H9 (cell line): ENCODE data around the gene LYVE1. TPM values are rescaled to one million over a fixed set of nuclear protein-coding genes. Genes with fewer than 3 reads are reported as not detected.

Experiments
- DNase-seq: peaks from one replicate; pipeline ENCODE4 v3.0.0-alpha.2; 2017
- H2AFZ ChIP-seq: one replicate; pipeline ENCODE4 v1.6.1; 2013; ENCODE audit warnings: mild to moderate bottlenecking, low read length, control low read depth, moderate library complexity
- H2AK5ac ChIP-seq: 2 replicates; pipeline ENCODE4 v1.6.1; 2013; ENCODE audit warnings: low read length, control low read depth, mixed read lengths; ENCODE audit not compliant: insufficient read length
- H2BK120ac ChIP-seq: one replicate; pipeline ENCODE4 v1.6.1; 2013; ENCODE audit warnings: low read depth, mild to moderate bottlenecking, low read length, control low read depth, inconsistent platforms; ENCODE audit not compliant: poor library complexity, severe bottlenecking
- H2BK12ac ChIP-seq: 2 replicates; pipeline ENCODE4 v1.6.1; 2013; ENCODE audit warnings: low read length, control low read depth, mixed read lengths, low read depth; ENCODE audit not compliant: insufficient read length
- H2BK15ac ChIP-seq: 2 replicates; pipeline ENCODE4 v1.6.1; 2013; ENCODE audit warnings: low read depth, low read length, control low read depth
- H2BK20ac ChIP-seq: one replicate; pipeline ENCODE4 v1.6.1; 2013; ENCODE audit warnings: low read depth, mild to moderate bottlenecking, low read length, control low read depth, inconsistent platforms; ENCODE audit not compliant: poor library complexity, severe bottlenecking
- H2BK5ac ChIP-seq: 2 replicates; pipeline ENCODE4 v1.6.1; 2013; ENCODE audit warnings: low read length, control low read depth, mixed read lengths; ENCODE audit not compliant: insufficient read length
- H3K14ac ChIP-seq: 2 replicates; pipeline ENCODE4 v1.6.1; 2013; ENCODE audit warnings: low read length, control low read depth; ENCODE audit not compliant: insufficient read depth
- H3K18ac ChIP-seq: 2 replicates; pipeline ENCODE4 v1.6.1; 2013; ENCODE audit warnings: low read depth, mild to moderate bottlenecking, mixed read lengths, low read length, control low read depth; ENCODE audit not compliant: insufficient read length
- H3K23ac ChIP-seq: 2 replicates; pipeline ENCODE4 v1.6.1; 2013; ENCODE audit warnings: low read length, control low read depth, mixed read lengths, low read depth; ENCODE audit not compliant: insufficient read length
- H3K23me2 ChIP-seq: 2 replicates; pipeline ENCODE4 v1.6.1; 2013; ENCODE audit warnings: low read depth, mild to moderate bottlenecking, mixed read lengths, low read length, control low read depth; ENCODE audit not compliant: insufficient read length, poor library complexity, severe bottlenecking
- H3K27ac ChIP-seq: 2 replicates; pipeline ENCODE4 v1.5.1; 2013; ENCODE audit warnings: low read length, control low read depth, mixed read lengths, low read depth; ENCODE audit not compliant: insufficient read length
- H3K27me3 ChIP-seq: 2 replicates; pipeline ENCODE4 v1.6.1; 2013; ENCODE audit warnings: low read length, control low read depth, inconsistent platforms; ENCODE audit not compliant: insufficient read depth
- H3K4ac ChIP-seq: 2 replicates; pipeline ENCODE4 v1.6.1; 2013; ENCODE audit warnings: low read depth, mild to moderate bottlenecking, control low read depth, inconsistent platforms, low read length, moderate library complexity
- H3K4me1 ChIP-seq: 2 replicates; pipeline ENCODE4 v1.6.1; 2013; ENCODE audit warnings: low read length, control low read depth, inconsistent platforms; ENCODE audit not compliant: insufficient read depth
- H3K4me2 ChIP-seq: 2 replicates; pipeline ENCODE4 v1.6.1; 2013; ENCODE audit warnings: low read length, control low read depth, mixed read lengths; ENCODE audit not compliant: insufficient read length, insufficient read depth
- H3K56ac ChIP-seq: 2 replicates; pipeline ENCODE4 v1.6.1; 2013; ENCODE audit warnings: low read depth, mild to moderate bottlenecking, mixed read lengths, low read length, control low read depth; ENCODE audit not compliant: insufficient read length
- H3K79me1 ChIP-seq: 2 replicates; pipeline ENCODE4 v1.6.1; 2013; ENCODE audit warnings: low read depth, mild to moderate bottlenecking, moderate library complexity, low read length, control low read depth, inconsistent platforms; ENCODE audit not compliant: insufficient read depth, poor library complexity, severe bottlenecking
- H3K79me2 ChIP-seq: 2 replicates; pipeline ENCODE4 v1.6.1; 2013; ENCODE audit warnings: low read length, control low read depth, inconsistent platforms; ENCODE audit not compliant: insufficient read depth
- H3K9ac ChIP-seq: 2 replicates; pipeline ENCODE4 v1.6.1; 2013; ENCODE audit warnings: low read length, control low read depth, mixed read lengths; ENCODE audit not compliant: insufficient read length; ENCODE audit errors: extremely low read depth
- H3K9me3 ChIP-seq: one replicate; pipeline ENCODE4 v1.6.1; 2013; ENCODE audit warnings: low read depth, low read length, inconsistent platforms; ENCODE audit not compliant: control insufficient read depth
- H3T11ph ChIP-seq: one replicate; pipeline ENCODE4 v1.6.1; 2013; ENCODE audit warnings: mild to moderate bottlenecking, low read length, control low read depth, inconsistent platforms
- H4K20me1 ChIP-seq: one replicate; pipeline ENCODE4 v1.6.1; 2013; ENCODE audit not compliant: control insufficient read depth, insufficient read length, insufficient read depth
- H4K5ac ChIP-seq: 2 replicates; pipeline ENCODE4 v1.6.1; 2013; ENCODE audit warnings: low read depth, mild to moderate bottlenecking, mixed read lengths, low read length, control low read depth; ENCODE audit not compliant: insufficient read length
- H4K8ac ChIP-seq: replicated peaks from 2 replicates; pipeline ENCODE4 v1.6.1; 2013; ENCODE audit warnings: low read length, control low read depth, mixed read lengths, low read depth; ENCODE audit not compliant: insufficient read length
- H4K91ac ChIP-seq: 2 replicates; pipeline ENCODE4 v1.6.1; 2013; ENCODE audit warnings: low read depth, mild to moderate bottlenecking, moderate library complexity, mixed read lengths, low read length, control low read depth; ENCODE audit not compliant: insufficient read length
- H3K27ac Mint-ChIP-seq, 3 experiments: 2 replicates in 2 of 3; 3 replicates in 1 of 3; pipeline ENCODE4 v1.8.0; 2020 to 2021; ENCODE audit warnings: mixed read lengths in 3 of 3, mild to moderate bottlenecking in 1 of 3, moderate library complexity in 1 of 3
- H3K27me3 Mint-ChIP-seq: 2 replicates; pipeline ENCODE4 v1.8.0; 2021; ENCODE audit warnings: low read depth, mild to moderate bottlenecking, moderate library complexity, mixed read lengths
- H3K36me3 Mint-ChIP-seq, 3 experiments: 2 replicates in 2 of 3; 3 replicates in 1 of 3; pipeline ENCODE4 v1.8.0; 2020 to 2021; ENCODE audit warnings: low read depth in 3 of 3, mixed read lengths in 3 of 3; ENCODE audit not compliant: insufficient read depth in 1 of 3
- H3K4me1 Mint-ChIP-seq, 2 experiments: 2 replicates each; pipeline ENCODE4 v1.8.0; 2020; ENCODE audit warnings: mixed read lengths in 2 of 2
- H3K4me3 Mint-ChIP-seq, 2 experiments: 2 replicates in 1 of 2; 3 replicates in 1 of 2; pipeline ENCODE4 v1.8.0; 2020 to 2021; ENCODE audit warnings: mild to moderate bottlenecking in 2 of 2, mixed read lengths in 2 of 2, moderate library complexity in 1 of 2
- H3K9me3 Mint-ChIP-seq, 2 experiments: 2 replicates in 1 of 2; 3 replicates in 1 of 2; pipeline ENCODE4 v1.8.0; 2020; ENCODE audit warnings: mild to moderate bottlenecking in 2 of 2, mixed read lengths in 2 of 2, moderate library complexity in 1 of 2
- CTCF ChIP-seq: fragments of 200-600 bp; sonication (generic); conservative IDR thresholded peaks from 3 replicates; pipeline ENCODE4 v1.8.0; 2021; ENCODE audit warnings: antibody characterized with exemption, mild to moderate bottlenecking
- WGBS: extraction: QIAGEN DNeasy Blood & Tissue Kit; methylation state at CpG from one replicate; pipeline ENCODE4 v1.1.7; 2013; ENCODE audit warnings: missing lambda C conversion rate, low lambda C conversion rate, mixed read lengths; ENCODE audit not compliant: insufficient read length; ENCODE audit errors: extremely low coverage; 5-methylcytosine and 5-hydroxymethylcytosine counted together
- total RNA-seq: library from RNA; stranded (reverse); gene quantifications from 2 replicates; pipeline ENCODE4 v1.2.1, GENCODE V29; 2021

LYVE1 gene
- total RNA-seq, 1 experiment from 2014 or later, result not detected

GRCh38 chr11:10584071-10584501, 15.6 kb upstream of the LYVE1 start:
- Histone ChIP-seq H2BK5ac (no peak overlapping the region), H2AFZ (no peak overlapping the region), H3K79me1 (no peaks in the 10 kb centered on the region), H2BK120ac (no peak overlapping the region), H3K4me2 (no peak overlapping the region), H2BK15ac (no peak overlapping the region), H2BK20ac (no peak overlapping the region), H3K9me3 (no peaks in the 10 kb centered on the region), H3K14ac (no peak overlapping the region), H2BK12ac (no peak overlapping the region), H3K27ac (no peak overlapping the region), H3K4me1 (no peaks in the 10 kb centered on the region), H4K91ac (no peak overlapping the region), H4K20me1 (no peaks in the 10 kb centered on the region), H3K18ac (no peak overlapping the region), H3T11ph (no peak overlapping the region), H3K79me2 (no peaks in the 10 kb centered on the region), H4K5ac (no peak overlapping the region), H3K23me2 (no peaks in the 10 kb centered on the region), H3K56ac (no peak overlapping the region), H2AK5ac (no peak overlapping the region), H3K9ac (no peak overlapping the region), H3K4ac (no peak overlapping the region), H4K8ac (no peak overlapping the region), H3K23ac (no peak overlapping the region), H3K27me3 (no peaks in the 10 kb centered on the region)
- Mint-ChIP-seq H3K4me3 (no peak overlapping the region), H3K36me3 (peaks cover 0 to 4% (median 2%) of the 10 kb centered on the region in 3 experiments; a peak in 1 of 7 replicates), H3K4me1 (peaks cover under 1 to 5% of the 10 kb centered on the region in 2 experiments; a peak in 3 of 4 replicates), H3K27me3 (no peaks in the 10 kb centered on the region), H3K9me3 (no peaks in the 10 kb centered on the region), H3K27ac (no peak overlapping the region)
- DNase-seq, result no peak
- no peak for TF ChIP-seq CTCF
- WGBS, result no CpG with 5 or more reads among the region's 3 CpGs
